C4-2B (cell line): ENCODE measurements around the gene RIT2.

Experiments used
- CTCF ChIP-seq: fragments of 450-650 bp; conservative IDR thresholded peaks from 2 replicates; pipeline ENCODE4 v1.5.1; 2017; ENCODE audit warnings: mild to moderate bottlenecking
- ZFX ChIP-seq: fragments of 450-650 bp; IDR thresholded peaks from 2 replicates; pipeline ENCODE4 v1.6.1; 2017

- TF ChIP-seq CTCF (no peak), ZFX (no peak)
Measured at GRCh38 chr18:42941021-42941420, 174.5 kb downstream of the RIT2 start.
